ENCODE measurements around the gene SMIM35.

The SMIM35 gene

GRCh38 chr11:118055966-118056365, 30.8 kb downstream of the SMIM35 start:
- no peak for DNase-seq

- no peak for DNase-seq
Observed at GRCh38 chr11:118054712-118055640, 31.8 kb downstream of the SMIM35 start.

GRCh38 chr11:118052581-118053206, 34.1 kb downstream of the SMIM35 start:
- DNase-seq, result no peak

GRCh38 chr11:118051611-118052461, 34.9 kb downstream of the SMIM35 start:
- DNase-seq, result no peak

- no peak for DNase-seq
Observed at GRCh38 chr11:118051136-118051610, 35.6 kb downstream of the SMIM35 start.

GRCh38 chr11:118050208-118050891, 36.4 kb downstream of the SMIM35 start:
- no peak for DNase-seq

- DNase-seq, result no peak
Observed at GRCh38 chr11:118049771-118050170, 37.0 kb downstream of the SMIM35 start.

GRCh38 chr11:118048472-118049370, 38.0 kb downstream of the SMIM35 start:
- no peak for DNase-seq

GRCh38 chr11:118047749-118048148, 39.0 kb downstream of the SMIM35 start:
- DNase-seq, result no peak

- DNase-seq, result no peak
Observed at GRCh38 chr11:118046964-118047700, 39.6 kb downstream of the SMIM35 start.

- DNase-seq, result no peak
Observed at GRCh38 chr11:118046051-118046963, 40.5 kb downstream of the SMIM35 start.

- no peak for DNase-seq
Observed at GRCh38 chr11:118045191-118045590, 41.6 kb downstream of the SMIM35 start.

GRCh38 chr11:118042796-118043195, 44.0 kb downstream of the SMIM35 start:
- no peak for DNase-seq

GRCh38 chr11:118042141-118042540, 44.6 kb downstream of the SMIM35 start:
- no peak for DNase-seq

GRCh38 chr11:118033443-118033842, 53.3 kb downstream of the SMIM35 start:
- DNase-seq, result no peak

- no peak for DNase-seq
Observed at GRCh38 chr11:118028626-118029025, 58.1 kb downstream of the SMIM35 start.

- DNase-seq, result no peak
Observed at GRCh38 chr11:118027694-118028093, 59.1 kb downstream of the SMIM35 start.

- no peak for DNase-seq
Observed at GRCh38 chr11:118021146-118021545, 65.6 kb downstream of the SMIM35 start.

- DNase-seq, result no peak
Observed at GRCh38 chr11:118018401-118018800, 68.4 kb downstream of the SMIM35 start.
